Astrocyte of the cerebellum (primary cell): ENCODE data around the gene CYB561D1.

Experiments used
- DNase-seq: peaks from one replicate; pipeline ENCODE4 v3.0.0-alpha.2; 2011; ENCODE audit warnings: low read depth
- H3K4me3 ChIP-seq: 2 replicates; pipeline ENCODE4 v1.5.1; 2011; ENCODE audit warnings: mild to moderate bottlenecking, low read depth, low read length, moderate library complexity
- CTCF ChIP-seq: IDR thresholded peaks from 2 replicates; pipeline ENCODE4 v1.5.1; 2012; ENCODE audit warnings: low read length, low read depth, moderate library complexity, mild to moderate bottlenecking; ENCODE audit errors: missing control alignments
- in situ Hi-C: cut with HindIII; loops from 2 replicates; pipeline ENCODE4 v1.10.0; 2017; ENCODE audit warnings: low sequenced_read_pairs

CYB561D1 gene

DNA sequence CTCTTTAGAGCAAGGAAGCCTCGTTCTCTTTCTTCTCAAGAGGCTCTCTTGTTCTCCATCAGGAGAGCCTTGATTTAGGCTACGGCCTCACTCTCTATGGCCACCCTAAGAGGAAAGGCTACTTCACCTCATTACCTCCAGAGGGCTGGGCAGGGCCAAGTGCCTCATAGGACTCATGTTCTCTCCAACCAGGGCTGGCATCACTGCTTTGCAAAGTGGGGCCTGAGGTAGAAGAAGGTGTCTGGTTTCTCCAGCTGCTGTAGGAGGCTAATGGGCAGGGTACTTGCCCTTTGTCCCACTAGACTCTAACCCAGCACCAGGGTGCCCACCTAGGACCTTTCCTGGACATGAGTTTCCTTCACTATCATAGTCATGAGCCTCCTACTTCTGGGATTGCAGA lies 12.2 kb upstream of the CYB561D1 start:
- DNase-seq, result no peak
- H3K4me3 ChIP-seq, result no peak overlapping the region
- no peak for TF ChIP-seq CTCF
- in situ Hi-C loops, result no loop called here

- no peak for DNase-seq
- TF ChIP-seq CTCF, result no peak
- H3K4me3 ChIP-seq, result no peak overlapping the region
- in situ Hi-C loops, result no loop called here
Measured at GRCh38 chr1:109482242-109482641, 11.7 kb upstream of the CYB561D1 start.

DNA sequence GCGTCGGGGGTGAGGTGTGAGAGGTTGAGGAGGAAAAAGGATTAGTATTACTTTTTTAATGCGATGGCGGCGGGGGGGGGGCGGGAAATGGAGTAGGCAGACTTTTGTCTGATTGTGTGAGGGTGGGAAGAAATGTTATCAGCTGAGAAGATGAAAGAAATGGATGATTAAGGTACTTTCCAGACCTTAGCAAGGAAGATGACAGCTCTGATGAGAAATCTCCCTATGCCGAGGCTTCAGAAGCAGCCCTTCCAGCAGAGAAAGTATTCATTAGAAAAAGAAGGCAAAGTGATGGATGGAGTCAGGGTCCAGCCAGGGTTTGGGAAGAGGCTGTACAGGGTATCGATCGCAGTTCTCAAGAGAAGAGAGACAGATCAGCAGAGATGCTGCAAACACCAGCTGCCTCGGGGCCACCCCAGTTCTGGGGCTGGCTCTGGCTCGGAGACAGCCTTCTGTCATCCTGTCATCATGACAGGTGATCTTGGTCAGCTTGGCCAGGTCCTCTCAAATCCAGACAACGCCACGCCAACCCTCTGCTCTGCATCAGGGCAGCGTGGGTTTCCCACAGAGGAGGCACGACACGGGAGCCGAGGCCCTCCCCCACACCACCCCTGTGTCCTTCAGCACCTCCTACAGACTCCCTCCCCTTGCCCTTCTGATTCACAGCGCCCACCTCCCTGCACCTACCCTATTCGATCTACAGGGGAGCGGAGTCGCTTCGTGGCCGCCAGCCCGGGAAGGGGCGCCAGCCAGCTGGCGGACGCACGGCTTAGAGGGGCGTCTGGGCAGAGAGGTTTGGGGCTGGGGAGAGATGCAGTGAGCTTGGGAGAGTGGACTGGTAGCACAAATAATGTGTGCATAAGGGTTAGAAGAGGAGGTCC lies 10.9 kb upstream of the CYB561D1 start:
- peak overlapping the region; percentile 54 for H3K4me3 ChIP-seq
- no peak for DNase-seq
- in situ Hi-C loops, result no loop called here
- TF ChIP-seq CTCF, result peak; percentile 6

- DNase-seq, result peak; percentile 75
- in situ Hi-C loops, result no loop called here
- peak within 1 kb of the TSS; percentile 54 for H3K4me3 ChIP-seq
- no peak for TF ChIP-seq CTCF
Measured at GRCh38 chr1:109483672-109484518, 10.0 kb upstream of the CYB561D1 start, which contains the start of gene ATXN7L2. Gene ATXN7L2 (plus strand): TSS chr1:109483905. CDS start chr1:109483954, 49 bp downstream.

DNA sequence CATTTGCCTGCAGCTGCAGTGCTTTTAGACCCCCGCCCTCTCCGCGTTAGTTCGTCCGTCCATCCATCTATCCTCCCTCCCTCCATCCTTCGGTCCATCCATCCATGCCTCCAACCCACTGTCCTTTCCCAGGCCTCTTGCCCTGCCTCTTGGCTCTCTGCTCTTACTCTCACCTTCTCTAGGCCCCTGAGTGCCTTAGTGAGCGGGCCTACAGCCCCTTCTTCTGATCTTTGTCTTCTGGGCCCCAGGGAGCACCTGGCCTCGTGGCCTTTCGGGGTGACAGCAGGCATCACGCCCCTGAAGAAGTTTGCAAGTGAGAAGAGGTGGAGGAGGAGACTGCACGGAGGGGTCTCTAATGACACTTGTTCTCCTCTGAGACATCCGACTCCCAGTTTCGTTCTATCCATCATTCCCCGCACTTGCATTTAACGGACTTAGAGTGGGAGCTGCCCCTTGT lies 9.3 kb upstream of the CYB561D1 start:
- H3K4me3 ChIP-seq, result peak overlapping the region; percentile 54
- in situ Hi-C loops, result no loop called here
- no peak for TF ChIP-seq CTCF
- DNase-seq, result no peak

GRCh38 chr1:109485001-109485400 lies 8.9 kb upstream of the CYB561D1 start:
- peak overlapping the region; percentile 54 for H3K4me3 ChIP-seq
- in situ Hi-C loops, result no loop called here
- no peak for DNase-seq
- no peak for TF ChIP-seq CTCF
